ENCODE data around the gene DEGS2. TPM values are rescaled to one million over a fixed set of nuclear protein-coding genes. Genes with fewer than 3 reads are reported as not detected.

DEGS2 gene
- total and polyA plus RNA-seq, 2 experiments from 2014 or later: 1.3 to 2.7 TPM

DNA sequence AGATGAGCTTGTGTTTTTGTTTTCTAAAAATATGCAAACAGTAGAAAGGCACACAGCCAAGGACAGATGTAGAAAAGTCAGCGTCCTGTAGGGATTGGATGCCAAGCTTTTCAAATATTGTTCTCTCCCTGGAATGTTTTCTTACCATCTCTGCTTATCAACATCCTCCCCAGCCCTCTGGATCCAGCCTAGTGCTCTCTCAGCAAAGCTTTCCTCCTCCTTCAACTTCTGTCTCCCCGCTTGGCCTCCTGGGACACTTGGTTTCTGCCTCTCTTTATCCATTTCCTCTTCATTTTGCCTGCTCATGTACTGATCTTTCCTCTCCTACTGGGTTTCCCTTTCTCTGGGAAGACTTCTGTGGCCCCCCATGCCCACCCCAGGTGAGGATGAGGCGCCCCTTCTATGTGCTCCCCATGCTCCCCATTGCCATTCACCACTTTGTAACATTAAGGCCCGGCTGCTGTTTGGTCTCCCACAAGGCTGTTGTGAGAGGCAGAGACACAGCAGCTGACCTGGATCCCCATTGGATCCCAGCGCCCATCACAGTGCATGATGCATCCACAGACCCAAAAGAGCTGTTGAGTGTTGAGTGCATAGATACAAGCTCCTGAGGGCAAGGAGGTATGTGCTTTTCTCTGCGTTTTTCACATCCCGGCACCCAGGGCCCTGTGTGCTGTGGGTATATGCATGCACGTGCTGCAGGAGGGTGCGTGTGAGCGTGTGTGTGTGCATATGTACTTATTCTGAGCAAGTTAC, 56.0 kb downstream of the DEGS2 start:
- H3K9me3 ChIP-seq (ENCODE audit: low read depth): no peaks in the 10 kb centered on the region
- TF ChIP-seq, protein P1, sequence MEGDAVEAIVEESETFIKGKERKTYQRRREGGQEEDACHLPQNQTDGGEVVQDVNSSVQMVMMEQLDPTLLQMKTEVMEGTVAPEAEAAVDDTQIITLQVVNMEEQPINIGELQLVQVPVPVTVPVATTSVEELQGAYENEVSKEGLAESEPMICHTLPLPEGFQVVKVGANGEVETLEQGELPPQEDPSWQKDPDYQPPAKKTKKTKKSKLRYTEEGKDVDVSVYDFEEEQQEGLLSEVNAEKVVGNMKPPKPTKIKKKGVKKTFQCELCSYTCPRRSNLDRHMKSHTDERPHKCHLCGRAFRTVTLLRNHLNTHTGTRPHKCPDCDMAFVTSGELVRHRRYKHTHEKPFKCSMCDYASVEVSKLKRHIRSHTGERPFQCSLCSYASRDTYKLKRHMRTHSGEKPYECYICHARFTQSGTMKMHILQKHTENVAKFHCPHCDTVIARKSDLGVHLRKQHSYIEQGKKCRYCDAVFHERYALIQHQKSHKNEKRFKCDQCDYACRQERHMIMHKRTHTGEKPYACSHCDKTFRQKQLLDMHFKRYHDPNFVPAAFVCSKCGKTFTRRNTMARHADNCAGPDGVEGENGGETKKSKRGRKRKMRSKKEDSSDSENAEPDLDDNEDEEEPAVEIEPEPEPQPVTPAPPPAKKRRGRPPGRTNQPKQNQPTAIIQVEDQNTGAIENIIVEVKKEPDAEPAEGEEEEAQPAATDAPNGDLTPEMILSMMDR (IDR thresholded peaks at IDR 0.05; ENCODE audit: low read depth, low read length): no peak
- no peak overlapping the region for H3K4me3 ChIP-seq
- H3K27ac ChIP-seq: no peak overlapping the region
- no peaks in the 10 kb centered on the region for H3K27me3 ChIP-seq
- DNase-seq (ENCODE audit: low read depth in 1 of 2, low spot score in 1 of 2): peak in 1 of 2 donors; percentile 82
- no peaks in the 10 kb centered on the region for H3K36me3 ChIP-seq
- no peaks in the 10 kb centered on the region for H3K4me1 ChIP-seq (ENCODE audit: low read depth)

DNA sequence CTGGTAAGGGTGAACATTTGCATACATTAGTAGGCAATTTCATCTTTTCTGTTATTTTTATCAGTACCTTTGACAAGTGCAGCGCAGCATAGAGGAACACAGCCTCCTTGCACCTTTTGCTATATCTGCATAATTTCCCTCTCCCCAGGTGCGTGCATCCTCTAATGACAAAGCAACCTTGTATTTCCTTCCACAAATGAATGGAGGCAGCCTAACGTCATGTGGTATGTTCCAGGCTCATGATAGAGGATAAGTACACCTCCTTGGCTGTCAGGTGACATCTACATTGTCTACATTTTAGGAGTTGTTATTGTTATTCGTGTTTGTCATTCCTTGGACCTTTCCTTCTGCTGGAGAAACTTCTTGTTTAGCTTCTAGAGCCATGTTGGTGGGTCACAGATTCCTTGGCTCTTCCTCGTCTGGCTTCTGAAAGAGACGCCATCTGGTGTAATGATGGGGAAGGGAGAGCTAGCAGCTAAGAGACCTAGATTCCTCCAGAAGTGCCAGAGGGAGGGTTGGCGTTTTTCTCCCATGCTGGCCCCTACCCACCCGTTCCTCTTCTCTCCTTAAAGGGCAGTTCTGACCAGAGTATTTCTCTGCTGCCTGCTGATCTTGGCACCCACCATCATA, 57.2 kb downstream of the DEGS2 start:
- H3K4me1 ChIP-seq (ENCODE audit: low read depth): no peaks in the 10 kb centered on the region
- no peaks in the 10 kb centered on the region for H3K27me3 ChIP-seq
- TF ChIP-seq, protein P1 (IDR thresholded peaks at IDR 0.05; ENCODE audit: low read depth, low read length): no peak
- no peak overlapping the region for H3K4me3 ChIP-seq
- no peak overlapping the region for H3K27ac ChIP-seq
- DNase-seq (ENCODE audit: low read depth in 1 of 2, low spot score in 1 of 2): no peak
- peaks cover 2% of the 10 kb centered on the region for H3K36me3 ChIP-seq
- no peaks in the 10 kb centered on the region for H3K9me3 ChIP-seq (ENCODE audit: low read depth)

DNA sequence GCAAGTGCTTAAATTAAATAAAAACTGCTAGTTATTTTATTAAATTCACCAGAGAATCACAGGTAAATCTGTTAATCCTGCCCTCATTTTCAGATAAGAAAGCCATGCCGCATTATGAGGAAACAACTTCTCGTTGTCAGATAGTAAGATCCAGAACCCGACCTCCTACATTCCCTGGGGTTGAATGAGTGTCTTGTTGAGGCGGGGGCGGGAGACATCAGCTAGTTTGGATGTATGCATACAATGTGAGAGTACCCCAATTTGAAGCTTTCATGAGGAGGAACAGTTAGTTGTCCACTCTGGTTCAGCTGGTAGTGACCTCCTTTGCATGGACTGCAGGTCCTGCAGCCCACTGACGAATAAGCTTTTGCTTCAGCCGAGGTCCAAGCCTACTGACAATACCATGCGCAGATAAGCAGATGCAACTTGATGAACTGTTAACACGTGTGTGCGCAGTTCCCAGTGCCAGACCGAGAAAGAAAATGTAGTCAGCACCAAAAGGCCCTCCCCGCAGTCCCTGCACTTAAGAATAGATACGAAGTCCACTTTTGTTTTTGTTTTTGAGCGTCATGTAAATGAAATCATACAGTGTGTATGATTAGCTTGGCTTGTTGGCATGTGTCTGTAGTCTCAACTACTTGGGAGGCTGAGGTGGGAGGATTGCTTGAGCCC, 59.3 kb downstream of the DEGS2 start:
- H3K4me3 ChIP-seq: no peak overlapping the region
- peak in 1 of 2 donors; percentile 36 for DNase-seq (ENCODE audit: low read depth in 1 of 2, low spot score in 1 of 2)
- H3K27me3 ChIP-seq: no peaks in the 10 kb centered on the region
- no peaks in the 10 kb centered on the region for H3K9me3 ChIP-seq (ENCODE audit: low read depth)
- no peaks in the 10 kb centered on the region for H3K4me1 ChIP-seq (ENCODE audit: low read depth)
- no peak overlapping the region for H3K27ac ChIP-seq
- TF ChIP-seq, protein P1 (IDR thresholded peaks at IDR 0.05; ENCODE audit: low read depth, low read length): no peak
- H3K36me3 ChIP-seq: peaks cover 3% of the 10 kb centered on the region

DNA sequence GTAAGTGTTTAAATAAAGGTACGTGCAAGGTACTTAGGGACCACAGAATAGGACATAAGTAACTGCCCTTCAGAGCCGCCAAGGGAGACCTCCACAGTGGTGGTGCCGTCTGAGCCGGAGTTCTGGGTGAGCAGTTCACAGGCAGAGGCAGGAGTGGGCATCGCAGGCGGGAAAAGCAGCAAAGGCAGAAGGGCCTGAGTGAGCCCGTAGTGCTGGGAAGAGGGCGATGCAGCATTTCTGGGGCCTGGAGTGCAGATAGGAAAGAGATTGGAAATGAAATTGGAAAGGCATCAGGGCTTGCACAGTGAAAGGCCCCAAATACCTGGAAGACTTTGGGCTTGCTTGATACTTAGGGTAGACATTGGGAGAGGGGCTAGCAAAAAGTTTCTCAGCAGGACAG, 61.3 kb downstream of the DEGS2 start:
- no peaks in the 10 kb centered on the region for H3K27me3 ChIP-seq
- no peak overlapping the region for H3K4me3 ChIP-seq
- peaks cover 3% of the 10 kb centered on the region for H3K36me3 ChIP-seq
- TF ChIP-seq, protein P1 (IDR thresholded peaks at IDR 0.05; ENCODE audit: low read depth, low read length): no peak
- no peak overlapping the region for H3K27ac ChIP-seq
- H3K4me1 ChIP-seq (ENCODE audit: low read depth): no peaks in the 10 kb centered on the region
- no peaks in the 10 kb centered on the region for H3K9me3 ChIP-seq (ENCODE audit: low read depth)
- no peak for DNase-seq (ENCODE audit: low read depth in 1 of 2, low spot score in 1 of 2)

DNA sequence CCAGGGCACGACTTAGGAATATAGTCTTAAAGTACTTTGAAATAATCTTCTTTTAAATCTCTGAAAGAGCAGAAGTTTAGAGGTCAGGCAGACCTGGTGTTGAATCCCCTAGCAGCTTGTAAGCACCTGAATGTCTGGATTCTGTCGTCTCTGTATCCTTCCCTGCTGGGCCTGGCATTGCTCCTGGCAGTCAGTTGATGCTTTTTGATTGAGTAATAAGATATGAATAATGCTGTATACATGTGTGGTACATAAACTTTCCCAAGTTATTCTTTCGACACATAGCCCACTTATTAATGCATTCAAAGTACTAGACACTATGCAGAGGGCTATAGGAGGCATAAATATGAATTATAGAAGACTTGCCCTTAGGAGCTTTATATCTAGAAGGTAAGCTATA, 62.8 kb downstream of the DEGS2 start:
- TF ChIP-seq, protein P1 (IDR thresholded peaks at IDR 0.05; ENCODE audit: low read depth, low read length): no peak
- peak in 1 of 2 donors; percentile 26 for DNase-seq (ENCODE audit: low read depth in 1 of 2, low spot score in 1 of 2)
- no peaks in the 10 kb centered on the region for H3K27me3 ChIP-seq
- no peaks in the 10 kb centered on the region for H3K4me1 ChIP-seq (ENCODE audit: low read depth)
- H3K27ac ChIP-seq: no peak overlapping the region
- no peaks in the 10 kb centered on the region for H3K9me3 ChIP-seq (ENCODE audit: low read depth)
- peaks cover 3% of the 10 kb centered on the region for H3K36me3 ChIP-seq
- no peak overlapping the region for H3K4me3 ChIP-seq

Other genes starting within 250 kb of the DEGS2 start
- 88.1 and 116 TPM in 2 replicates for gene EVL, start 94.2 kb downstream of the DEGS2 start, total RNA-seq
- 65.3 and 90.8 TPM in 2 replicates for gene EVL, start 94.2 kb downstream of the DEGS2 start, polyA plus RNA-seq
- 64.2 and 73.4 TPM in 2 replicates for gene YY1, start 79.5 kb upstream of the DEGS2 start, total RNA-seq
- gene YY1, start 79.5 kb upstream of the DEGS2 start, polyA plus RNA-seq: 27.0 and 28.6 TPM in 2 replicates
- 63.3 and 125 TPM in 2 replicates for gene SLC25A29, start 146.8 kb upstream of the DEGS2 start, total RNA-seq
- 49.4 and 55.8 TPM in 2 replicates for gene SLC25A29, start 146.8 kb upstream of the DEGS2 start, polyA plus RNA-seq
- not detected in 2 replicates for gene SLC25A47, start 163.7 kb upstream of the DEGS2 start, total RNA-seq
- gene SLC25A47, start 163.7 kb upstream of the DEGS2 start, polyA plus RNA-seq: 0.09 and 0.80 TPM in 2 replicates
- gene WDR25, start 216.8 kb upstream of the DEGS2 start, total RNA-seq: 13.1 and 17.2 TPM in 2 replicates
- 14.1 and 22.0 TPM in 2 replicates for gene WDR25, start 216.8 kb upstream of the DEGS2 start, polyA plus RNA-seq

Measured in cardiac muscle cell (in vitro differentiated cells and primary cell).